Panc1 (cell line): Measurements from ENCODE around the gene SIKE1.
"Not testable (repeated sequence)": the region's sequence is repeated elsewhere in the genome, so short reads cannot be mapped to it uniquely, and the experiment has no call there.

Experiments used
- CTCF ChIP-seq: fragments of 450-650 bp; IDR thresholded peaks from 2 replicates; pipeline ENCODE4 v1.5.1; 2017; ENCODE audit warnings: mild to moderate bottlenecking
- POLR2AphosphoS5 ChIP-seq: IDR thresholded peaks from 2 replicates; pipeline ENCODE4 v1.6.1; 2012; ENCODE audit warnings: mild to moderate bottlenecking, low read depth, low read length, moderate library complexity
- REST ChIP-seq, 2 experiments: IDR thresholded peaks; 2 replicates each; pipeline ENCODE4 v1.6.1; 2011 to 2012; ENCODE audit warnings: low read depth in 2 of 2, control low read depth in 1 of 2, low read length in 1 of 2, mild to moderate bottlenecking in 1 of 2, moderate library complexity in 1 of 2; ENCODE audit not compliant: insufficient read depth in 1 of 2
- TCF7L2 ChIP-seq: IDR thresholded peaks from 2 replicates; pipeline ENCODE4 v1.6.1; 2011; ENCODE audit warnings: mild to moderate bottlenecking, low read depth, low read length, inconsistent platforms

- not testable (repeated sequence) for TF ChIP-seq CTCF; POLR2AphosphoS5; REST (IDR thresholded peaks at IDR 0.05; ENCODE audit: insufficient read depth in 1 of 2, low read depth in 2 of 2, low read length in 1 of 2); TCF7L2
Observed at GRCh38 chr1:114804449-114804848, 24.0 kb upstream of the SIKE1 start.
